Measurements from ENCODE around the gene NEU1. TPM values are rescaled to one million over a fixed set of nuclear protein-coding genes. Genes with fewer than 3 reads are reported as not detected.
"Not testable (repeated sequence)": the region's sequence is repeated elsewhere in the genome, so short reads cannot be mapped to it uniquely, and the experiment has no call there.

The NEU1 gene
- total RNA-seq, 1 experiment from 2014 or later: 46.6 TPM

DNA sequence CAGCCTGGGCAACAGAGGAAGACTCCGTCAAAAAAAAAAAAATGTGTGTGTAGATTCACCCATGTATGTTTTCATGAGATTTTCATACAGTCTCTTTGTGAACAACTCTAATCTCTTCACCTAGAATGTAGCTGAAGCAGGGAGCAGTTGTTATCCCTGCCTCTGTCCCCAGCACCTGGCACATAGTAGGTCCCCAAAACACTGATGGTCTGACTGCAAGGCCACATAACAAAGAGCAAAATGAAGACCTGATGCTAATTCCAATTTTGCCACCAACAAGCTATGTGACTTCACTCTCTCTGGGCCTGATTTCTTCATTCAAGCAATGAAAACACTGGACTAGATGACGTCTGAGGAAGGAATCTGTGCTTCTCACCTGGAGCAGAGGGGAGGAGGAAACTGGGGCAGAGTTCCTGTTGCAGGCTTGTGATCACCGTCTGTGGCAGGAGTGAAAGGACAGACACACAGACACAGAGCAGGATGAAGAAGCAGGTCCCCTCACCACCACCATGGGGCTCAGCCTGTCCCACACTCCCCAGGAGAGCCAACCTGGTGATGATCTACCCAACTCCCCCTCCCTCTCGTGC, 11.6 kb upstream of the NEU1 start:
- DNase-seq (ENCODE audit: low read depth): no peak

DNA sequence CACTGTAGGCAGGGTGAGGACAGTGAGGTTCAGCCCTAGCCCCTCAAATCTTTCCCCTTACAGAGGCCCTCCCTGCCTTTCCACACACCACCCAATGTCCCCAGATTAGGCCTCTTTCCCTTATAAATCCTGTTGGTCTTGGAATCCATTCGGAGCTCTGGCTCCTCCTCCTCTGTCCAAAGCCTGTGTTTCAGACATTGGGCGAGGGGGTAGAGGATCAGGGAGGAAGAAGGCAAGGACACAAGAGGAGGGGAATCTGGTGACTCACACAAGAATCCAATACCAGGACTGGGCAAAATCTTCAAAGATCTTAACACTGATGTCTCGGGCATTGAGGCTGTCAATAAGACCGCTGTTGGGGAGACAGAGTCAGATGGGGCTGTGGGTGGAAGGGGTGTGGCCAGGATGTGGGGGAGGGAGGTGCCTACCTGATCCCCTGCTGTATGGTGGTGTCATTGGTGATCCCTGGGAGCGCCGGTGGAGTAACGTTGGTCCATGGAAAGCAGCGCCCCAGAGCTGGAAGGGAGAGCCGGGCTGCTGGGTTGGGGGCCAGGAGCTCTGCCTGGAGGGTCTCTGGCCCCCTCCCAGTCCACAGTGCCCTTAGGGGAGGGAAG, 8.5 kb upstream of the NEU1 start:
- no peak for DNase-seq (ENCODE audit: low read depth)

DNA sequence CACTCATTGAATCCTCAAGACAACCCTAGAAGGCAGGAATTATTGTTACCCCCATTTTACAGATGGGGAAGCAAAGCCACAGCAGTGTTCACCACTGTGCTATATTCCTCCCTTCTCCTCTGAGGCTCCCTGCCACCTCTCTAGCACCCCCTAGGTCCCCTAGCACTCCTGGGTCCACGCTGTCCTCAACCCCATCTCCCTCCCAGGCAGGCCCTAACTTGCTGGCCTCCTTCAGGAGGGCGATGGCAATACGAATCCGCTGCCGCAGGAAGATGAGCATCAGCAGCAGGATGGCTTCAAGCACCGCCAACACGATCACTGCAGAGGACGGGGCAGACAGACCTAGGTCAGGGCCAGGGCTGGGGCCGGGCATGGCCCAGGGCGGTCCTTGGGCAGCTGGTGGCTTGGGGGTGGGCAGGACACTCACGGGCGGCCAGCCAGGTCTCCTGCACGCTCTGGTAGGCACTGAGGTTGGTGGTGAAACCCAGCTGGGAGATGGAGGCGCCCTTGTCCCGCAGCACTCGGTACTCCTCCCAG, 7.8 kb upstream of the NEU1 start:
- DNase-seq (ENCODE audit: low read depth): no peak

DNA sequence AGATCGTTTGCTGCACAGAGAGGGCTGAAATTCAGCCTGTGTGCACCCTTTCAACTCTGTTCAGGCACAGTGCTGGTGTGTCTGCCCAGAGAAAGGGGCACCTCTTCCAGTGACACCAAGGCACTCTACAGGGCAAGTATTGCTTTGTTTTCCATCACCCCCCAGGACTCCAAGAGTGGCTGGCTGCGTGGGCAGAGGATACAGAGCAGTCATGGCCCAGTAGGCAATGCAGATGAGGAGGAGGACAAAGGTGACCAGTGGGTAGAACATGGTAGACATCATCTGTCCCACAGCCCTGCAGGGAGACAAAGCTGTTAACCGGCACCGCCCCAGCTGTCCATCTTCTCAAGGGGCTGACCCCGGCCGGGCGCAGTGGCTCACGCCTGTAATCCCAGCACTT, 6.7 kb upstream of the NEU1 start:
- no peak for DNase-seq (ENCODE audit: low read depth)

DNA sequence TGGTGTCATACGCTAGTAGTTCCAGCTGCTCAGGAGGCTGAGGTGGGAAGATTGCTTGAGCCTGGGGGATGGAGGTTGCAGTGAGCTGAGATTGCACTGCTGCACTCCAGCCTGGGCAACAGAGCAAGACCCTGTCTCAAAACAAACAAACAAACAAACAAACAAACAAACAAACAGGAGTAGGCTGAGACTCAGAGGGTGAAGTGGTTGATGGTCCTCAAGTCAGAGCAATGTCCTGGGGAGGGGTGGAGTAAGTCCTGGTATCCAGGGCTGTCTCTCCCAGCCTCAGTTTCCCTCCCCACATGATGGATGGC, 6.0 kb upstream of the NEU1 start:
- not testable (repeated sequence) for DNase-seq (ENCODE audit: low read depth)

DNA sequence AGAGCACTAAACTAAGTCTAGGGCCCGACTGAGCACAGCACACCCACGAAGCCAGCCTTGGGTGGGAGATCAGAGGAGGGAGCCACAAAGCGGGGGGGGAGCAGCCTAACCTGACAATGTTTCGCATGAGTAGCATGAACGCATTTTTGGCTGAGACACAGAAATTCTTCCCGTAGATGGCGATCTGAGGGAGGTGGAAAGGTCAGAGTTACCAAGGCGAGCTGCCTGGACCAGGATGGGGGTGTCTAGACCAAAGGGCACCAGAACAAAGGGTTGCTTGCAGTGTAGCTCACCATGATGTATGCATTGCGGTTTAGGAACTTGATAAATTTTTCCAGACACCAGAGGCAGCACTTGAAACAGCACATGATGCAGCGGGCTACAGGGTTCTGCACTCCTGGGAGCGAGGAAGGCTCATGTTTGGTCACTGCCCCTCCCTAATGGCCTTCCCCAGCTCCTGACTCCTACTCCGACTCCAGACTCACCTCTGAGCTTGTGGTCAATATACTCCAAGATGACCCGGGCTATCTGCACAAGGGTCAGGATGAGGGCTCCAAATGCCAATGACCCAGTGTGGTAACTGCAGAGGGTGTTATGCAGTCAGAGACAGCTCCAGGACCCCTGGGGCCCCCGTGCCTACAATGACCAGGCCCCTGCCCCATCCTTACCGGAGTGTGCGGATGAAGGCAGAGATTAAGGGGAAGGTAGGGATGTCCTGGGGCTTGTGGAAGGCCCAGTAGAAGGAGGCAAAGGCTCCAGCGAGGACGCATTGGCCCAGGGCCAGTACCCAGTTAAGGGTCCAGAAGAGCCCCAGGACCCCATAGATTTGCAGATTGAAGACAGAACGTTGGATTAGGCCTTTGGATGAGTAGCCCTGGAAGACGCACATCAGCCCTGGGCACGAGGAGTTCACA, 2.8 kb upstream of the NEU1 start:
- DNase-seq (ENCODE audit: low read depth): peak; percentile 50

DNA sequence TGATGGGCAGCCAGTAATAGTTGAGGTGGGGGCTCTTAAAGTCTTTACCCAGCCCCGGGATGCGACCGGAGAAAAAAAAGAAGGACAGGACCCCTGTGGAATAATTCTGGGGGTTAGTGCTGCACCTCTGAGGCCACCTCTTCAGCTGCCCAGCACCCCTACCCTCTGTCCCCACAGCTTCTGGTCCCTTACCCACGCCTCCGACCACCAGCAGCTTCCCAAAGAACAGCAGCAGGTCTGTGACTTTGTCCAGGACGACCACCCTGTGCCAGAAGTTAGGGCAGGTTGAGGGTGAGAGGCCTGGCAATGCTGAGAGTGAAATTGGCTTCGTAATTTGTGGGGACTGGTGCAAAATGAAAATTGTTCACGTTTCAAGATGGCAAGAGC, 2.2 kb upstream of the NEU1 start:
- no peak for DNase-seq (ENCODE audit: low read depth)

DNA sequence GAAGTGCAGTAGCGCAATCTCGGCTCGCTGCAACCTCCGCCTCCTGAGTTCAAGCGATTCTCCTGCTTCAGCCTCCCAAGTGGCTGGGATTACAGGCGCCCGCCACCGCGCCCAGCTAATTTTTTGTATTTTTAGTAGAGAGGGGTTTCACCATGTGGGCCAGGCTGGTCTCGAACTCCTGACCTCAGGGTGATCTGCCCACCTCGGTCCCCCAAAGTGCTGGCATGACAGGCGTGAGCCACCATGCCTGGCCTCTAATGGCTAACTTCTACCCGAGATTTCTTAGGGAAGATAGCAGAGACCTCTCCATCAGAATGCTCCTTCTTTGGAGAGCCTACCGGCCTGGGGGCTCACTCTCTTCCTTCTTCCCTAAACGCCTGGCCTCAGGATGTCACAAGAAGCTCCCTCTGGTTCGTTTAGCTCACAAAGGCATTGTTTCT, 1.5 kb upstream of the NEU1 start:
- not testable (repeated sequence) for DNase-seq (ENCODE audit: low read depth)

DNA sequence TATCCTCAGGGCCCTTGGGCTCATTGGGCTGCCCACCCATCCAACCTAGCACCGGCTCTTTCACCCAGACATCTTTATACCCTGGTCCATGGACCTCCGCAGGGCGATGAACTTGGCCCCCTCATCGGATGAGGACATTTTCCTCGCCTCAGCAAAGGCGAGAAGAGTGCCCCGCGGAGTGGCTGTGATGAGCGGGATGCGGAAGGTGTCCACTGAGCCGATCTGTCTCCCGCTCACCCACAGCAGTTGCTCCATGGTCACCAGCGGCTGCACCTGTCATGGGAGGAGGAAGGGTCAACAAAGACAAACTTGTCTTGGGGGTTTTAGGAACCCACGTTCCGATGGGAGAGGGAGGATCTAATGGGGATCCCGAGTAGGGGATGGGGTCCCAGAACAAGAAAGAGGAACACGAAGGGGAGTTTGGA, 690 bp downstream of the NEU1 start:
- DNase-seq (ENCODE audit: low read depth): no peak

DNA sequence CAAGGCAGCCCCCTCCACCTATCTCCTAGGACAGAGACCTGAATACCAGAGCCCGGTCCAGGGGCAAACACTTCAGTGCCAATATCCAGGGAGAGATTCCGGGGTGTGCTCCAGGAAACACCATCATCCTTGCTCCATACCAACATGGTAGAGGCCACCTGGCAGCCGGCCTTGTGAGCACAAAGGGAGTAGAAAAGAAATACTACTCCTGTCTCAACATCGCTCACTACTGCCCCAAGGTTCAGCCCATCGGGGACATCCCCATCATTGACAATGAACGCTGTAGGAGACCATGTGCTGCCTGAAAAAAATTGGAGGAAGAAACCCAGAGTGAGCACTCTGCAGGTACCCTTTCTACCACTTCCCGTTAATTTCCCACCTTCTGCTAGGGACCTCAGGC, 1.5 kb downstream of the NEU1 start:
- no peak for DNase-seq (ENCODE audit: low read depth)

DNA sequence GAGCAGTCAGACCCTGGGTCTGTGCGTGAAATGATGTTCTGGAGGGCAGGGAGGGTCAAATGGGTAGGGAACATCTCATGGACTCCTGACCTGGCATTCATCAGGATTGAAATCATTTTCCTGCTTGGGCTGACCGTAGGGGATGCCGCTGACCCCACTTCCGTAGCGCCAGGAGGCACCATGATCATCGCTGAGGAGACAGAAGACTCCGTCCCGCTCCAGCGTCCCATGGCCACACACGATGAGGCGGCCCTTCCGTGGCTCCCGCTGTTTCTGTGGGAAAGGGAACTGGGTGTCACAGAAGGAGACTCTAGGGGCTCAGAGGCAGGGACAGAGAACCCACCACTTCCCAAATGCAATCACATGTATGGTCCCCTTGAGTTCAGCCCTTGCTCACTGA, 2.3 kb downstream of the NEU1 start:
- DNase-seq (ENCODE audit: low read depth): no peak

DNA sequence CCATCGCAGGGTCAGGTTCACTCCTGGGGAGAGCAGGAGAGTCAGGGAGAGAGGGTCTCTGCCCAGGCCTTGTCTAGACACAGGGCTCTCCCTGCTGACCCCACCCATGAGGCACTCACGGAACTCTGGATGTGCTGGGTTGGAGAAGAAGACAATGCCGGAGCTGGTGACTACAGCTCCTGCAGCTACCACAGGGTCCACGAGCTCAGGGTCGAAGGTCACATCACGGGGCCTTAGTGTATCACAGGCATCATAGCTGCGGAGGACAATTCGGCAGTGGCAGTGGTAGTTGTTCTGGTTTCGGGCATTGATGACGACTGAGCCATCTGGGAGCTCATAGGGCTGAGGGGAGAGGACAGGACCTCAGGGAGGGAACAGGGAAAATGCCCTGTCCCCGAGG, 2.7 kb downstream of the NEU1 start:
- no peak for DNase-seq (ENCODE audit: low read depth)

DNA sequence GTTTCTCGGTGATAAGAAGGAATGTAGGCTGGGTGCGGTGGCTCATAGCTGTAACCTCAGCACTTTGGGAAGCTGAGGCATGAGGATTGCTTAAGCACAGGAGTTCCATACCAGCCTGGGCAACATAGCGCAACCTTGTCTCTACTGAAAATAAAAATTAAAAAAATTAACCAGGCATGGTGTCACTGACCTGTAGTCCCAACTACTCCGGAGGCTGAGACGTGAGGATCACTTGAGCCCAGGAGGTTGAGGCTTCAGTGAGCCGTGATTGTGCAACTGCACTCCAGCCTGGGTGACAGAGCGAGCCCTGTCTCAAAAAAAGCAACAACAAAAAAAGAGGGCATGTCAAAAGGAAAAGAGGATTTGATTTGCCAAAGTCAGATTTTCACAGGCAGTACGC, 3.9 kb downstream of the NEU1 start:
- DNase-seq (ENCODE audit: low read depth): no peak

DNA sequence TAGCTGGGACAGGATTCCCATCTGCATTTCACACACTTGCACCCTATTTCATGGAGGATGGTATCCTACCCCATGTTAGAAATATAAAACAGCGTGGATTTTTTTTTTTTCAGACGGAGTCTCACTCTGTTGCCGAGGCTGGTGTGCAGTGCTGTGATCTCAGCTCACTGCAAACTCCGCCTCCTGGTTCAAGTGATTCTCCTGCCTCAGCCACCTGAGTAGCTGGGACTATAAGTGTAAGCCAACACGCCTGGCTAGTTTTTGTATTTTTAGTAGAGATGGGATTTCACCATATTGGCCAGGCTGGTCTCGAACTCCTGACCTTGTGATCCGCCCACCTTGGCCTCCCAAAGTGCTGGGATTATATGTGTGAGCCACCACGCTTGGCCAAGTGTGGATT, 4.8 kb downstream of the NEU1 start:
- not testable (repeated sequence) for DNase-seq (ENCODE audit: low read depth)

DNA sequence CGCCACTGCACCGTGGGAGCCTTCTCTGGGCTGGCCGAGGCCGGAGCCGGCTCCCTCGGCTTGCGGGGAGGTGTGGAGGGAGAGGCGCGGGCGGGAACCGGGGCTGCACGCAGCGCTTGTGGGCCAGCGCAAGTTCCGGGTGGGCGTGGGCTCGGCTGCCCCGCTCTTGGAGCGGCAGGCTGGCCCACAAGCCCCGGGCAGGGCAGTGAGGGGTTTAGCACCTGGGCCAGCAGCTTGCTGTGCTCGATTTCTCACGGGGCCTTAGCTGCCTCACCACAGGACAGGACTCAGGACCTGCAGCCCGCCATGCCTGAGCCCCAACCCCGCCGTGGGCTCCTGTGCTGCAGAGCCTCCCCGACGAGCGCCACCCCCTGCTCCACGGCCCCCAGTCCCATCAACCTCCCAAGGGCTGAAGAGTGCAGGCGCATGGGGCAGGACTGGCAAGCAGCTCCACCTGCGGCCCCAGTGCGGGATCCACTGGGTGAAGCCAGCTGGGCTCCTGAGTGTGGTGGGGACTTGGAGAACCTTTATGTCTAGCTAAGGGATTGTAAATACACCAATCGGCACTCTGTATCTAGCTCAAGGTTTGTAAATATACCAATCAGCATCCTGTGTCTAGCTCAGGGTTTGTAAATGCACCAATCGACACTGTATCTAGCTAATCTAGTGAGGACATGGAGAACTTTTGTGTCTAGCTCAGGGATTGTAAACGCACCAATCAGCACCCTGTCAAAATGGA, 10.5 kb downstream of the NEU1 start:
- DNase-seq (ENCODE audit: low read depth): not testable (repeated sequence)

DNA sequence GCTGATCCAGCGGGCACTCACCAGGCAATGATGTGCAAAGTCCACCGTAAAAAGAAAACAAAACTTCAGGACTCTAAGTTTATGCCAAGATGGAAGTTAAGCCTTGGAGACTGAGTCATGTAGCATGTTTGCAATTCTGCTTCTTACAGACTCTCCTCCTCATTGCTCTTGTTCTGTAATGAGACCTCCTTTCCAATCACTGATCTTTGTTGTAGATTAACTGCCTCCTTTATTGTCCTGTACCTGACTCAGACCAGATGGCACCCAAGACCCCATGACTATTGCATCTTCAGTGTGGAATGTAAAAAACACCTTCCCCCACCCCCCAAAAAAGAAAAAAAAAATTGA, 11.2 kb downstream of the NEU1 start:
- no peak for DNase-seq (ENCODE audit: low read depth)

DNA sequence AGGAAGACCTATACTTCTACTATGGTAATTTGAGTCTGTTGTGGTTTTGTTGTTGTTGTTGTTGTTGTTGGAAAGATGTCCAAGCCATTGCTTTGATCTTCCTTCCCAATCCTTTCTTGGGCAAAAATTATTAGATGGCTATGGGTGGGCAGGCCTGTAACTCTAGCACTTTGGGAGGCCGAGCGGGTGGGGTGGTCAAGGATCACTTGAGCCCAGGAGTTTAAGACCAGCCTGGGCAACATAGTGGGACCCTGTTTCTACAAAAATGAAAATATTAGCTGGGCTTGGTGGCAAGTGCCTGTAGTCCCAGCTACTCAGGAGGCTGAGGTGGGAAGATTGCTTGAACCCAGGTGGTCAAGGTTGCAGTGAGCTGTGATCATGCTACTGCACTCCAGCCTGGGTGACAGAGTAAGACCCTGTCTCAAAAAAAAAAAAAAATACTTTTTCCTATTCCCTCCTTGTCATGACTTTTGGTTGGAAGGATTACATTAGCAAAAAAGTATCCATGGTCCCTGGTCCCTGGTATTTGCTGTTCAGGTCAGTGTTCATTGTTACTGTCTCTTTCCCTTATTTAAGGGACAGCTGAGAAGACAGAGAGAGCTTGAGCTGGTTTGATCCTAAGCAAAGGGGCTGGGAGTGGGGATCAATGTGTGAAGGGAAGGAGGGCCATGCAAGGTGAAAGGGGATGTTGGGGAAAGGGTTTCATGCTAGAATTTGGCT, 11.7 kb downstream of the NEU1 start:
- DNase-seq (ENCODE audit: low read depth): no peak

DNA sequence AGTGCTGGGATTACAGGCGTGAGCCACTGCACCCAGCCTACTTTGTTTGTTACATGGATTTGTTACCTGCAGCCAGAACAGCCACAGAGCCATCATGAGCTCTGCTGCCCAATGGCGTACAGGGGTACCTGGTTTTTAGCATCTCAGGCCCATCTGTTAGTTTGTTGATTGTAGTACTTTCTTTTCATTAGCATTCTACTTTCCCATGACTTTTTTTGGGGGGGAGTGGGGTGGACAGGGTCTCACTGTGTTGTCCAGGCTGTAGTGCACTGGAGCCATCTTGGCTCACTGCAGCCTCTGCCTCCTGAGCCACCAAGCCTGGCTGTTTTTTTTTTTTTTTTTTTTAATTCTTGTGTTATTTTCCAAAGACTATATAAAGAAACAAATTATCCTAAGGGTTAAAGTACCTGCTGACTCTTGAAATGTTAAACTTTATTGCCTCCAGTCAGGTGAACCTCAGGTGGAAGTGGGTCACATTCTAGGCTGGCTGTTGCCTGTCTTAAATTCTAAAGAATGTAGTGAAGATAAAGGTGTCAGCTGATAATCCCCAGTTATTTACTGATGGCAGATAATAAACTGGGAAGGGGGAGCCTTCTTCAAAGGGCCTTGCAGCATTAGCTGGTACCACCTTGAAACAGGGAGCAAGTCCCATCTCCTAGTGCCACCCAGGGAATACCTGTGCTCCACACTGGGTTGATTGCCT, 15.2 kb downstream of the NEU1 start:
- no peak for DNase-seq (ENCODE audit: low read depth)

DNA sequence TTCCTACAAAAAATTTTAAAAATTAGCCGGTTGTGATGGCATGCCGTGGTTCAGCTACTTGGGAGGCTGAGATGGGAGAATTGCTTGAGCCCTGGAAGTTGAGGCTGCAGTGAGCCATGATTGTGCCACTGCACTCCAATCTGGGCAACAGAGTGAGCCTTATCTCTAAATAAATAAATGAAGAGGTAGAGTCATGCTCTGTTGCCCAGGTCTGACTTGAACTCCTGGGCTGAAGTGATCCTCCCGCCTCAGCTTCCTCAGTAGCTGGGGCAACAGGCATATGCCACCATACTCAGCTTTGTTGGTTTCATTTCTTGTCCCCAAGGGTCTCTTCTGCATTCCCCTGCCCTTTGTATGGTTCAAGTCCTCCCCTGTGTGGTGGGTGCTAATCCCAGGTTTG, 18.1 kb downstream of the NEU1 start:
- DNase-seq (ENCODE audit: low read depth): no peak

DNA sequence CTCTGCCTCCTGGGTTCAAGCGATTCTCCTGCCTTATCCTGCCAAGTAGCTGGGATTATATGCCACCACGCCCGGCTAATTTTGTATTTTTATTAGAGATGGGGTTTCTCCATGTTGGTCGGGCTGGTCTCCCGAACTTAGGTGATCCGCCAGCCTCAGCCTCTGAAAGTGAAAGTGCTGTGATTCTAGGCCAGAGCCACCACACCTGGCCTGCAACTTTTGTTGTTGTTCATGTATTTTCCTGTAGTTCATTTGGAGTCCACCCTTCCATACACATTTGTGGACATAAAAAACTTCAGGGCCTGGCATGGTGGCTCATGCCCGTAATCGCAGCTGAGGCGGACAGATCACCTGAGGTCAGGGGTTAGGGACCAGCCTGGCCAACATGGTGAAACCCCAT, 20.6 kb downstream of the NEU1 start:
- no peak for DNase-seq (ENCODE audit: low read depth)

DNA sequence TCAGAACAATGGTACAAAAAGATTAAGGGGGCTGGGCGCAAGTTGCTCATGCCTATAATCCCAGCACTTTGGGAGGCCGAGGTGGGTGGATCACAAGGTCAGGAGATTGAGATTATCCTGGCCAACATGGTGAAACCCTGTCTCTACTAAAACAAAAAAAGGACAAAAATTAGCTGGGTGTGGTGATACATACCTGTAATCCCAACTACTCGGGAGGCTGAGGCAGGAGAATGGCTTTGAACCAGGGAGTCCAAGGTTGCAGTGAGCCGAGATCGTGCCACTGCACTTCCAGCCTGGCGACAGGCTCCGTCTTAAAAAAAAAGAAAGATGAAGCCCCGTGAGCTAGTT, 22.9 kb downstream of the NEU1 start:
- DNase-seq (ENCODE audit: low read depth): not testable (repeated sequence)
